GM19468 (cell line): ENCODE results near the gene HOXA3.

Experiments
- ATAC-seq: cut with Tn5 transposase; IDR thresholded peaks from one replicate; pipeline ENCODE4 v1.9.1; 2021; ENCODE audit warnings: mild to moderate bottlenecking, moderate library complexity, moderate number of reproducible peaks; ENCODE audit not compliant: unreplicated experiment; ENCODE audit errors: extremely low read depth

HOXA3 gene

GRCh38 chr7:27169658-27170425 lies 17.5 kb upstream of the HOXA3 start:
- no peak for ATAC-seq

DNA sequence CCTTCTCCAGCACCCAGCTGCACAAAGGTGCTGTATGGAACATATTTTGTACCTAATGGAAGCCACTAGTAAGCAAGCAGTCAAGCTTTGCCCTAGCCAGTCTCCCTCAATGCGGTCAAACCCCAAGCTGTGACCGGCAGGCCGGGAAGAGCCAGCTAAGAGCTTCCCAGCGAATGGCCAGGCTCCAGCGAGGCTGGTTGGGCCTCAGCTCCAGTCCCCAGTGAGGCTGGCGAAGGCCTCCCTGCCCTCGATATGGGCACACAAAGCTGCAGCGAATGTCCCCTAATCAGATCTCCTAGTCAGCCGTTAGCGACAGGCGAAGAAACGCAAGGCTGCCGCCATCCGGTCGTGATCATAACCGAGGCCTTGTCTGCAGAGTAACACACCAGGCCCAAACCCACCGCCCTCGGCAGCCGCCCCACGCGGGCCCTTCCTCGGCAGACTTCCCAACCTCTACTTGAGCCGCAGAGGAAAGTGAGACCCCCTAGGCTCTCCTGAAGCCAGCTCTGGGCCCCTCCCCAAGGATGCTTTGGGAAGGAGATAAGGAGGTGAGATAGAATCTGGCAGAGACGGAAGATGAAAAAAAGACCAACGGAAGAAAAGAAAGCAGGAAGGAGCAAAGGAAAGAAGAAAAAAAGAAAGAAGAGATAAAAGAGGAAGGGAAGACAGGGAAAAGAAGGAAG lies 16.0 kb upstream of the HOXA3 start:
- no peak for ATAC-seq

- no peak for ATAC-seq
Observed at GRCh38 chr7:27167916-27168264, 15.5 kb upstream of the HOXA3 start.

DNA sequence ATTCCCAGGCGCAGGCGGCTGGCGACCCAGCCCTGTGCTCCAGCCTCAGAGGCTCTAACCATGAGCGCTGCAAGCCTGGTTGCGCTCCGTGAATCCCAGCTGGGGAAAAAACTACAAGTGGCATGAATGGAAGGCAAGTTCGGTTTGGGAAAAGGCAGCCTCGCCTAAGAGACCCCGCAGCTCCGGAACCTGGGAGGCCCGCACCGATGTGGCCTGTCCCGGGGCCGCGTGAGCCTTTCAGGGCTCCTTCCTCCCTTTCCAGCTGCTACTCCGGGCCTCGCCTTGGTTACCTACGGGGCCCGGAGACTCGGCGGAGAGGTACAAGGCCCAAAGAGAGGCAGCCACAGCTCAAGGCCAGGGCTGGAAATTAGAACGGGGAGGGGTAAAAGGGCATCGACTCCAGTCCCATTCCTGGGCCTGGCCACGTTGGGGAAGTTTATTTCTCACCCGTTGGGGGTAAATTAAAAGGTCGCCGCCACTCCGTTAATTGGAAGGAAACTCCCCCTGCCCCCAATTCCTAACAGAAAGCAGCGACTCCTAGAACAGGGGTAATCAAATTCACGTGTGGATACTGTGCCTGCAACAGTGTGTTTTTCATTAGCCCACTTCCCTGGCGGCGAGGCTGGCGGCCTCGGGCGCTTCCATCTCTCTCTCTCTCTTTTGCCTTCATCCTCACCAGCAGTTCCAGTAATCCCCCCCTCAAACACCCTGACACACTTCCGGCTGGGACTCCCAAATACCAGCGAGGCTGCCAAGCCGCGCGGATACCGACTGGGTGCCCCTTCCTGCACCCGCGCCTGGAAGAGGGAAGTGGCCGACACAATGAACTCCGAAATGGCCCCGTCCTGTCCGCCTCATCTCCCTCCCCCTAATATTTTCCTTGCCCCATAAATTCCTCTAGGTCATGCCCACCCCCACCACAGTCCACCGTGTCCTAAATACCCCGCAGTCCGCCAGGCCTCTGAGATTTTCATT lies 14.4 kb upstream of the HOXA3 start:
- no peak for ATAC-seq

GRCh38 chr7:27165996-27166530 lies 13.7 kb upstream of the HOXA3 start:
- ATAC-seq = no peak

- ATAC-seq = no peak
Observed at GRCh38 chr7:27165089-27165995, 13.0 kb upstream of the HOXA3 start, which contains the start of gene HOXA9. HOXA9 (minus strand) TSS chr7:27165537; CDS start chr7:27165457, 80 bp downstream.

DNA sequence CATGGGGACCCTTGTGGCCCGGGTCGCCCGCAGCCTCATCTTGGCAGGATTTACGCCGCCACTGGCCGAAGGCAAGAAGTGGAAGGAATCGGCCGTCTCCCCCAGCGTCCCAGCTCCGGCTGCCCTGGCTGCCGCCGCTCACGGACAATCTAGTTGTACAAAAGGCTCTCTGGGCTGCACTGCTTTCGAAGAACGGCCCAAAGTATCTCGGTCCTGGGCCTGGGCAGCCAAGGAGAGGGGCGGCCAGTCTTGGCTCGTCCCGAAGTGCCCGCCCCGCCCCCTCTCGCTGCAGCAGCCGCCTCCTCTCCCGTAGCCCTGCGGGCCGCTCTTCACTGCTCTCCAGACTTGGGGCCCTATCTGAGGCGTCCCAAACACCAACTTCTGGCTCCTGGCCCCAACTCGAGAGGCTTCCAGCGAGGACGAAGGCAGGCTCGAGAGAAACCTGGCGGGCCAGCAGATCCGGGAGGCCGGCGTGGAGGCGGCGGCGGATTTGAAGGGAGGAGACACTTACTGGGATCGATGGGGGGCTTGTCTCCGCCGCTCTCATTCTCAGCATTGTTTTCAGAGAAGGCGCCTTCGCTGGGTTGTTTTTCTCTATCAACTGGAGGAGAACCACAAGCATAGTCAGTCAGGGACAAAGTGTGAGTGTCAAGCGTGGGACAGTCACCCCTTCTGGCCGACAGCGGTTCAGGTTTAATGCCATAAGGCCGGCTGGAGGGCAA lies 12.1 kb upstream of the HOXA3 start:
- no peak for ATAC-seq

DNA sequence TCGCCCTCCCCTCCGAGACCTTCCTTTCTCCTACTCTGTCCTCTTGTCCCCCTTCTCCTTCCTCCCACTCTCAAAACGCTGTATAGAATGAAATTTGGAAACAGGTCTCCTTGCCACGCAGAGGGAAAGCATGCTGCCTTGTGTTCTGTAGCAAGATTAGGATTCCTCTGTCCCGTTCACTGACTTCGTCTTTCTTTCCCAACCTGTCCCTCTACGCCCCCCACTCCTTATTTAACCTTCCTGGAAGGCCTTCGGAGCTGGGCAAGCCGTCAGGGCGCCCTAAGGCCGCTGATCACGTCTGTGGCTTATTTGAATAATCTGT lies 11.6 kb upstream of the HOXA3 start:
- ATAC-seq = no peak

DNA sequence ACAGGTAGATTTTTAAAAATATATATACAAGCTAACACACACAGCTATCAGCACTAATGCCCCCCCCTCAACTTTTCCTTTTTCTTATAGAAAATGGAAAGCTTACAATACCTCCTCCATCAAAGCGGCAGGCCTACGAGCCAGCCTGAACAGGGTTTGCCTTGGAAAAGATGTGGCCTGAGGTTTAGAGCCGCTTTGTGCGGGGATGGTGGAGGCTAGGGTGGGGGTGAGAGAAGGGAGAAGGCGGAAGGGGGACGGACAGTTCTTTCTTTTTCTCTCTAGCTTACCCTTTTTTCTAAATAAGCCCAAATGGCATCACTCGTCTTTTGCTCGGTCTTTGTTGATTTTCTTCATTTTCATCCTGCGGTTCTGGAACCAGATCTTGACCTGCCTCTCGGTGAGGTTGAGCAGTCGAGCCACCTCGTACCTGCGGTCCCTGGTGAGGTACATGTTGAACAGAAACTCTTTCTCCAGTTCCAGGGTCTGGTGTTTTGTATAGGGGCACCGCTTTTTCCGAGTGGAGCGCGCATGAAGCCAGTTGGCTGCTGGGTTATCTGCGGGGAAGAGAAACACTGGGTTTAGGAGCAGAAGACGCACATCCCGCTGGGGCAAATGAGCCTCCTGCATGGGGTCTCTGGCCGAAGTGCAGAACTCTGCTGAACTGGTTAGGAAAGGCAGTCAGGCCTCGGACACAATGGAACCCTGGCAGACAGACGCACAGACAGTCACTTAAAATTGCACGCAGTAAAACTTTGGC lies 11.1 kb upstream of the HOXA3 start:
- ATAC-seq = no peak

DNA sequence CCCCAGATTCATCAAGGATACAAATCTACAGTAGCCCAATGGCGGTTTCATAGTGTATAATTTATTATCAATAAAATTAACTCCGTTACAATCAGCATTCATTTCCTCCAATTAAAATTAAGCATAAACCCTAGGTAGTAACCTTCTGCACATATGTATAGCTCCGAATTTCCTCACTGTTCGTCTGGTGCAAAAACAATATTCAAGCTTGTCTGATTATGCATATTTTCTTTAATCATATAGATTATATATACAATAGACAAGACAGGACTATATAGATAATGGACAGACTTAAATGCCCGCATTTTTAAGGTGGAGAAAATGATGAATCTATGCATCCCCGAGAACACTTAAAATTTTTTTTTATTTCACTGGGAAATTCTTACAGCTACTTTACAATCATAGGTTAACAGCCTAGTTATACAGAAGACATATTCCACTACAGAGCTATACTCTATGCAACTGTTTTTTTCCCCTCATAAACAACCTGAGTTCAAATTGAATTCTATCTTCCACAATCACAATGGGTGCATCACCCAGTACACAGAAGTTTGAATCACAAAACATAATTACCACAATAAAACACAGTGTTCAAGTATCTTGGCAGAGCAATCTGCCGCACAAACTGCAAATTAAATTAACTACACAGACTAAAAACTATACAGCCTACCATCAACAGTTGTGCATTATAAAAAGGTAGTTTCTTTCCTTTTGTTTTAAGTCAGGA lies 10.3 kb upstream of the HOXA3 start:
- ATAC-seq = no peak

- no peak for ATAC-seq
Observed at GRCh38 chr7:27161721-27162560, 9.6 kb upstream of the HOXA3 start.

DNA sequence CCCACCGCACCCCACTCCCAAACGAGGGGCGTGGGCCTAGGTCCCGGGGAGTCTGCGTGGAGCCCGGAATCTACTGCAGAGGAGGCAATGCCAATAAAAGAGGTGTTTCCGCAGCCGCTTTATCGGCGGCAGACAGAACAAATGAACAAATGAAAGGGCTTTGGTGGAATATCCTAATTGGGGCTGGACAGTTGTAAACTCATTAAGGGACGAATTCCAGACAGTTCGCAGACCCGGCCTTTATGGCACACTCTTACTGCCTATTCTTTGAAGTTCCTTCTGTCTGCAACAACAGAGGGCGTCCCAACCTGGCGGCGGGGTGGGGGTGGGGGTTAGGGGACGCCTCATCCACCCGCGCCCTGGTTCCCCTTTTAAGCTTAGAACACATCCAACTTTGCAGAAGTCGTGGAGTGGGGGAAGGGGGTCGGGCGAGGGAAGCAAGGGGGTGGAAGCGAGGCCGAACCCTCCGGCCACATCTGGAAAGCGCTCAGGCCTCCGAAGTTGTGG lies 8.9 kb upstream of the HOXA3 start:
- ATAC-seq = no peak

DNA sequence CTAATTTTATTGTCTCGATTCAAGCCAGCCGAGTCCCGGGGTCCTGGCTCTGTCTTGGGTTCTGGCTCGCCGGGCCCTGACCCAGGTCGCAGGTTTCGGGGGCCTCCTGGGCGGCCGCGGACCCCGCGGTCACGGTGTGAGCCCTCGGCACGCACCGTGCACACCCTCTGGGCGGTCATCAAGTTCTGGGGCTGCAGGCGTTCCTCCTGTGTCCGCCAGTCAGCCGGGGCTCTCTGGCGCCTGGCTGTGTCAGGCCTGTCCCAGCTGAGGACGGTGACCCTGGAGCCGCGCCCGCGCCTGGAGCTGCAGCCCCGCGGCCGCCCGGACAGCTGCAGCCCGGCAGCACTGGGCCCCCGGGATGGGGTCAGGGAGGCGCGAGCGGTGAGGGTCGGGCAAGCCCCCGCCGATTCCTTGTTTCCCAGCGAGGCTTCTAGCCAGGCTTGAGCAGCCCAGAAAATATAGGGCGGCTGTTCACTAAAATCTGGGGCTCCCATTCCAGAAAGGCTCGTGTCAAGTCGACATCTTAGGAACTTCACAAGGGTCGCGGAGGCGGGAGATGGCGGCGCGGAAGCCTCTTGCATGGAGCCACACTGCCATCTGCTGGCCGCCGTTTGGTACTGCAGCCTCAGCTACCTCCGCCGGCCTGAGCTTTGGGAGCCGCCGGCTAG lies 8.3 kb upstream of the HOXA3 start:
- ATAC-seq = no peak

- ATAC-seq = no peak
Observed at GRCh38 chr7:27160145-27160545, 7.8 kb upstream of the HOXA3 start.

GRCh38 chr7:27159266-27160144 lies 7.1 kb upstream of the HOXA3 start:
- ATAC-seq = no peak
